Measurements from ENCODE around the gene CCL26. TPM values are rescaled to one million over a fixed set of nuclear protein-coding genes. Genes with fewer than 3 reads are reported as not detected.

Gene CCL26
- total and polyA plus RNA-seq, 2 donors (not counting 3 experiments of a cell fraction or from before 2014, with no cell fraction given): not detected

- Histone ChIP-seq H3K27me3 (ENCODE audit: control insufficient read depth in 2 of 2, insufficient read depth in 2 of 2, low read length in 2 of 2) (no peaks in the 10 kb centered on the region), H3K36me3 (ENCODE audit: control insufficient read depth in 2 of 2, extremely low read depth in 1 of 2, insufficient read depth in 2 of 2, low read length in 2 of 2) (no peaks in the 10 kb centered on the region), H2AFZ (ENCODE audit: low read depth, low read length) (peak overlapping the region; percentile 99), H3K9me3 (replicated peaks; ENCODE audit: control insufficient read depth, insufficient read depth, low read length) (no peaks in the 10 kb centered on the region), H4K20me1 (replicated peaks; ENCODE audit: control insufficient read depth, extremely low read depth, insufficient read depth, low read length) (no peaks in the 10 kb centered on the region), H3K9me1 (replicated peaks; ENCODE audit: control insufficient read depth, extremely low read depth, insufficient read depth, low read length) (no peaks in the 10 kb centered on the region), H3K4me1 (ENCODE audit: control insufficient read depth, extremely low read depth, insufficient read depth, low read length) (peaks cover 6% of the 10 kb centered on the region), H3K4me3 (replicated peaks in 1 of 3; ENCODE audit: insufficient read depth in 1 of 3, low read depth in 1 of 3, low read length in 3 of 3) (peak overlapping the region; percentile 54 to 99 (median 91)), H3K27ac (ENCODE audit: insufficient read depth, low read depth, low read length) (peak overlapping the region; percentile 55), H3K79me2 (ENCODE audit: control insufficient read depth, insufficient read depth, low read length) (no peaks in the 10 kb centered on the region), H3K9ac (replicated peaks; ENCODE audit: extremely low read depth, insufficient read depth, low read length) (peak overlapping the region; percentile 74), H3K4me2 (ENCODE audit: insufficient read depth, low read length) (peak overlapping the region; percentile 97)
- dilution Hi-C loops (cut with MboI; ENCODE audit: extremely low pct_ligation_motif_present, low sequenced_read_pairs) (no loop called here), intact Hi-C loops (cut with micrococcal nuclease) (loop anchor here (1.0 to 2.0 kb wide), 4 partner anchors 68 to 174 kb away; no protein-coding TSS in a partner anchor)
- ChIA-PET POLR2A (interaction anchor here (0.6 to 1.2 kb wide), 4 partner anchors 9 to 209 kb away, joined by 3 to 4 read pairs (median 4); no protein-coding TSS in a partner anchor), CTCF (interaction anchor here (0.7 to 2.6 kb wide), 8 partner anchors 8 to 281 kb away, joined by 3 to 12 read pairs (median 4); no protein-coding TSS in a partner anchor)
- no peak for TF ChIP-seq EZH2 (IDR thresholded peaks at IDR 0.05; ENCODE audit: borderline replicate concordance, low read depth, low read length, severe bottlenecking)
- TF ChIP-seq, protein P1, sequence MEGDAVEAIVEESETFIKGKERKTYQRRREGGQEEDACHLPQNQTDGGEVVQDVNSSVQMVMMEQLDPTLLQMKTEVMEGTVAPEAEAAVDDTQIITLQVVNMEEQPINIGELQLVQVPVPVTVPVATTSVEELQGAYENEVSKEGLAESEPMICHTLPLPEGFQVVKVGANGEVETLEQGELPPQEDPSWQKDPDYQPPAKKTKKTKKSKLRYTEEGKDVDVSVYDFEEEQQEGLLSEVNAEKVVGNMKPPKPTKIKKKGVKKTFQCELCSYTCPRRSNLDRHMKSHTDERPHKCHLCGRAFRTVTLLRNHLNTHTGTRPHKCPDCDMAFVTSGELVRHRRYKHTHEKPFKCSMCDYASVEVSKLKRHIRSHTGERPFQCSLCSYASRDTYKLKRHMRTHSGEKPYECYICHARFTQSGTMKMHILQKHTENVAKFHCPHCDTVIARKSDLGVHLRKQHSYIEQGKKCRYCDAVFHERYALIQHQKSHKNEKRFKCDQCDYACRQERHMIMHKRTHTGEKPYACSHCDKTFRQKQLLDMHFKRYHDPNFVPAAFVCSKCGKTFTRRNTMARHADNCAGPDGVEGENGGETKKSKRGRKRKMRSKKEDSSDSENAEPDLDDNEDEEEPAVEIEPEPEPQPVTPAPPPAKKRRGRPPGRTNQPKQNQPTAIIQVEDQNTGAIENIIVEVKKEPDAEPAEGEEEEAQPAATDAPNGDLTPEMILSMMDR (IDR thresholded peaks at IDR 0.05; ENCODE audit: extremely low read depth in 1 of 2, insufficient read depth in 1 of 2, low read depth in 1 of 2, low read length in 2 of 2): no peak
- TF ChIP-seq MAX (IDR thresholded peaks at IDR 0.05; ENCODE audit: insufficient read depth, insufficient read length): no peak
- TF ChIP-seq JUN (IDR thresholded peaks at IDR 0.05; ENCODE audit: borderline replicate concordance, insufficient read depth, insufficient read length, low read depth): no peak
- TF ChIP-seq FOS (IDR thresholded peaks at IDR 0.05; ENCODE audit: borderline replicate concordance, insufficient read depth, low read length): no peak
- TF ChIP-seq POLR2A (IDR thresholded peaks at IDR 0.05; ENCODE audit: low read depth, low read length): no peak
- TF ChIP-seq GATA2 (IDR thresholded peaks at IDR 0.05; ENCODE audit: insufficient read depth, insufficient read length, low read depth, low read length): no peak
- no peak for TF ChIP-seq POLR2AphosphoS5 (IDR thresholded peaks at IDR 0.05; ENCODE audit: insufficient read depth, low read depth, low read length)
- TF ChIP-seq MYC (IDR thresholded peaks at IDR 0.05; ENCODE audit: low read depth, low read length): no peak
- FAIRE-seq (peak; percentile 95), DNase-seq (ENCODE audit: low read depth, low spot score) (peak; percentile 97)
- no TSS peak for BruUV-seq (replicated peaks)
Observed at GRCh38 chr7:75738975-75739795, 32.8 kb downstream of the CCL26 start.

Measured in endothelial cell of umbilical vein (primary cell).